ENCODE measurements around the gene CNOT3. TPM values are rescaled to one million over a fixed set of nuclear protein-coding genes. Genes with fewer than 3 reads are reported as not detected.
"Not testable (repeated sequence)": the region's sequence is repeated elsewhere in the genome, so short reads cannot be mapped to it uniquely, and the experiment has no call there.

CNOT3 gene
- total RNA-seq, 1 donor from 2014 or later, result 95.5 TPM

- H3K9me3 Mint-ChIP-seq, result no peaks in the 10 kb centered on the region
- H3K4me3 Mint-ChIP-seq, result no peak overlapping the region
- no peaks in the 10 kb centered on the region for H3K36me3 Mint-ChIP-seq (ENCODE audit: low read depth)
- no peak overlapping the region for H3K27ac Mint-ChIP-seq (ENCODE audit: unreplicated experiment)
- no peak for DNase-seq (ENCODE audit: low read depth, low spot score)
- H3K4me1 Mint-ChIP-seq, result peaks cover 15% of the 10 kb centered on the region
- H3K27me3 Mint-ChIP-seq (ENCODE audit: low read depth), result peaks cover 46% of the 10 kb centered on the region
- TF ChIP-seq CTCF (conservative IDR thresholded peaks at IDR 0.05), result no peak
Observed at GRCh38 chr19:54099190-54099902, 38.2 kb upstream of the CNOT3 start.

- not testable (repeated sequence) for H3K27ac Mint-ChIP-seq (ENCODE audit: unreplicated experiment); H3K4me3 Mint-ChIP-seq; DNase-seq (ENCODE audit: low read depth, low spot score); H3K36me3 Mint-ChIP-seq (ENCODE audit: low read depth); H3K9me3 Mint-ChIP-seq
- H3K4me1 Mint-ChIP-seq, result peaks cover 15% of the 10 kb centered on the region
- H3K27me3 Mint-ChIP-seq (ENCODE audit: low read depth), result peaks cover 41% of the 10 kb centered on the region
Observed at GRCh38 chr19:54099903-54100255, 37.7 kb upstream of the CNOT3 start.

- Mint-ChIP-seq H3K27ac (ENCODE audit: unreplicated experiment) (no peak within 1 kb of the TSS), H3K4me1 (peaks cover 16% of the 10 kb centered on the region), H3K4me3 (peak within 1 kb of the TSS; percentile 73), H3K36me3 (ENCODE audit: low read depth) (no peaks in the 10 kb centered on the region), H3K9me3 (no peaks in the 10 kb centered on the region), H3K27me3 (ENCODE audit: low read depth) (peaks cover 34% of the 10 kb centered on the region)
- DNase-seq (ENCODE audit: low read depth, low spot score), result no peak
- TF ChIP-seq CTCF (conservative IDR thresholded peaks at IDR 0.05), result no peak
Observed at GRCh38 chr19:54100561-54100960, 37.0 kb upstream of the CNOT3 start, which contains the start of gene OSCAR. Gene OSCAR, minus strand, starts transcription at chr19:54100803. Its CDS starts 11 bp downstream, at chr19:54100792.

GRCh38 chr19:54102421-54103169, 35.0 kb upstream of the CNOT3 start, which contains the start of gene NDUFA3:
Gene NDUFA3, plus strand, starts transcription at chr19:54102855. Its CDS starts 24 bp downstream, at chr19:54102879.
- Mint-ChIP-seq H3K4me3 (peak within 1 kb of the TSS; percentile 94), H3K27ac (ENCODE audit: unreplicated experiment) (peak within 1 kb of the TSS; percentile 96), H3K36me3 (ENCODE audit: low read depth) (peaks cover 3% of the 10 kb centered on the region), H3K9me3 (no peaks in the 10 kb centered on the region), H3K27me3 (ENCODE audit: low read depth) (peaks cover 18% of the 10 kb centered on the region), H3K4me1 (peaks cover 13% of the 10 kb centered on the region)
- DNase-seq (ENCODE audit: low read depth, low spot score), result peak; percentile 92
- no peak for TF ChIP-seq CTCF (conservative IDR thresholded peaks at IDR 0.05)

DNA sequence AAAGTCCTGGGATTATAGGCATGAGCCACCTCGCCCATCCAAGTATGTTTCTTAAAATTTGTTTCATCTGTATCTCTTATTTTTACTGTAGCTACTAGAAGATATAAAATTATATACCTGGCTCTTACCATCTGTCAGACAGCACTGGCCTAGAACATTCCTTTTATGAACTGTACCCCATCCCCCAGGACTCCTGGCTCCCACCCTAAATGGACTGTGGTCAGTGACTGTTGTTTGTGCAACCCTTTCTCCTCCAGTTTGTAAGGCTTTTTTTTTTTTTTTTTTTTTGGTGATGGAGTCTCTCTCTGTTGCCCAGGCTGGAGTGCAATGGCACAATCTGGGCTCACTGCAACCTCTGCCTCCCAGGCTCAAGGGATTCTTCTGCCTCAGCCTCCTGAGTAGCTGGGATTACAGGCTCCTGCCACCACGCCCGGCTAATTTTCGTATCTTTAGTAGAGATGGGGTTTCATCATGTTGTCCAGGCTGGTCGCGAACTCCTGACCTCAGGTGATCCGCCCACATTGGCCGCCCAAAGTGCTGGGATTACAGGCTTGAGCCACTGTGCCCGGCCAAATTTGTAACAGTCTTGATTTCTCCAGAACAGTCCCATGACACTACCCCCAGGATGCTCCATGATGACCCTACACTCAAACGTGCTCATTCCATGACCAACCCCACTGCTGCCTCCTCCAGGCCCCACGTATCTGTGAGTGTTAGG, 32.4 kb upstream of the CNOT3 start:
- H3K9me3 Mint-ChIP-seq, result no peaks in the 10 kb centered on the region
- TF ChIP-seq CTCF (conservative IDR thresholded peaks at IDR 0.05), result no peak
- peaks cover 3% of the 10 kb centered on the region for H3K36me3 Mint-ChIP-seq (ENCODE audit: low read depth)
- H3K27me3 Mint-ChIP-seq (ENCODE audit: low read depth), result peaks cover 6% of the 10 kb centered on the region
- peak overlapping the region; percentile 94 for H3K4me3 Mint-ChIP-seq
- no peak for DNase-seq (ENCODE audit: low read depth, low spot score)
- peaks cover 13% of the 10 kb centered on the region for H3K4me1 Mint-ChIP-seq
- no peak overlapping the region for H3K27ac Mint-ChIP-seq (ENCODE audit: unreplicated experiment)
